Thyroid gland (tissue), 4 donors: ENCODE data around the gene KRT40.

Experiments
- CTCF ChIP-seq, 6 experiments: fragments of 200-600 bp in 3 of 6; fragments of 450-650 bp in 3 of 6; sonication (generic) in 3 of 6; IDR thresholded peaks; one replicate each; pipeline ENCODE4 v1.5.1; 2016 to 2019; ENCODE audit warnings: antibody characterized with exemption in 6 of 6, mild to moderate bottlenecking in 2 of 6, inconsistent platforms in 1 of 6, moderate library complexity in 1 of 6
- POLR2A ChIP-seq, 2 donors: fragments of 450-650 bp; IDR thresholded peaks; one replicate each; pipeline ENCODE4 v1.6.1; 2017; ENCODE audit warnings: antibody characterized with exemption in 2 of 2, mild to moderate bottlenecking in 2 of 2, moderate library complexity in 1 of 2

GRCh38 chr17:40993839-40994238 is 9.7 kb upstream of the KRT40 start, which contains the start of gene KRTAP3-3:
- TF ChIP-seq CTCF (IDR thresholded peaks at IDR 0.05) = no peak
- TF ChIP-seq POLR2A (IDR thresholded peaks at IDR 0.05) = no peak
